Mesenchymal stem cell (in vitro differentiated cells and primary cell): Measurements from ENCODE around the gene RRH.
"Not testable (repeated sequence)": the region's sequence is repeated elsewhere in the genome, so short reads cannot be mapped to it uniquely, and the experiment has no call there.

Experiments
- DNase-seq: peaks from one replicate; pipeline ENCODE4 v3.0.0-alpha.2; 2013
- H2AFZ ChIP-seq: one replicate; pipeline ENCODE4 v1.6.1; 2013; ENCODE audit warnings: low read depth, mild to moderate bottlenecking, control low read depth, inconsistent platforms, low read length, moderate library complexity
- H2AK5ac ChIP-seq: 2 replicates; pipeline ENCODE4 v1.6.1; 2013; ENCODE audit warnings: low read length, moderate library complexity, mild to moderate bottlenecking, inconsistent platforms; ENCODE audit not compliant: severe bottlenecking
- H2BK120ac ChIP-seq: one replicate; pipeline ENCODE4 v1.6.1; 2013; ENCODE audit warnings: low read depth, mild to moderate bottlenecking, inconsistent platforms, low read length, moderate library complexity
- H2BK12ac ChIP-seq, 2 experiments: one replicate each; pipeline ENCODE4 v1.6.1; 2013; ENCODE audit warnings: inconsistent platforms in 2 of 2, low read length in 2 of 2, mild to moderate bottlenecking in 2 of 2, moderate library complexity in 2 of 2, control low read depth in 1 of 2
- H2BK15ac ChIP-seq: one replicate; pipeline ENCODE4 v1.6.1; 2013; ENCODE audit warnings: mild to moderate bottlenecking, low read depth, inconsistent platforms; ENCODE audit not compliant: poor library complexity, severe bottlenecking
- H2BK5ac ChIP-seq: 2 replicates; pipeline ENCODE4 v1.6.1; 2013; ENCODE audit warnings: low read depth, mild to moderate bottlenecking, low read length, control low read depth, inconsistent platforms; ENCODE audit not compliant: poor library complexity, severe bottlenecking
- H3K14ac ChIP-seq, 2 experiments: one replicate each; pipeline ENCODE4 v1.6.1; 2013; ENCODE audit warnings: inconsistent platforms in 2 of 2, low read length in 2 of 2, control low read depth in 1 of 2, mild to moderate bottlenecking in 1 of 2, moderate library complexity in 1 of 2
- H3K18ac ChIP-seq, 2 experiments: one replicate each; pipeline ENCODE4 v1.6.1; 2013; ENCODE audit warnings: inconsistent platforms in 2 of 2, low read length in 2 of 2, control low read depth in 1 of 2, low read depth in 1 of 2, mild to moderate bottlenecking in 1 of 2
- H3K23ac ChIP-seq, 2 experiments: one replicate each; pipeline ENCODE4 v1.6.1; 2013; ENCODE audit warnings: inconsistent platforms in 2 of 2, low read length in 2 of 2, mild to moderate bottlenecking in 2 of 2, moderate library complexity in 2 of 2, control low read depth in 1 of 2
- H3K27ac ChIP-seq: 2 replicates; pipeline ENCODE4 v1.5.1; 2013; ENCODE audit warnings: mild to moderate bottlenecking, moderate library complexity, low read length, control low read depth, inconsistent platforms; ENCODE audit not compliant: poor library complexity, severe bottlenecking
- H3K27me3 ChIP-seq, 2 experiments: 2 replicates each; pipeline versions ENCODE4 v1.6.1 to v1.7.0; 2013; ENCODE audit warnings: low read length in 2 of 2, mild to moderate bottlenecking in 2 of 2, moderate library complexity in 2 of 2, control low read depth in 1 of 2, inconsistent platforms in 1 of 2; ENCODE audit not compliant: control insufficient read depth in 1 of 2, insufficient read depth in 1 of 2
- H3K36me3 ChIP-seq, 2 experiments: 2 replicates each; pipeline versions ENCODE4 v1.6.1 to v1.7.0; 2013; ENCODE audit warnings: low read length in 2 of 2, control low read depth in 1 of 2, inconsistent platforms in 1 of 2, low read depth in 1 of 2, mild to moderate bottlenecking in 1 of 2; ENCODE audit not compliant: insufficient read depth in 2 of 2, control insufficient read depth in 1 of 2
- H3K4ac ChIP-seq, 2 experiments: one replicate each; pipeline ENCODE4 v1.6.1; 2013; ENCODE audit warnings: inconsistent platforms in 2 of 2, low read length in 2 of 2, mild to moderate bottlenecking in 2 of 2, moderate library complexity in 2 of 2, control low read depth in 1 of 2, low read depth in 1 of 2
- H3K4me1 ChIP-seq: 2 replicates; pipeline ENCODE4 v1.6.1; 2013; ENCODE audit warnings: low read depth, low read length, control low read depth; ENCODE audit not compliant: control insufficient read depth, insufficient read depth
- H3K4me2 ChIP-seq: 2 replicates; pipeline ENCODE4 v1.6.1; 2013; ENCODE audit warnings: low read length, mild to moderate bottlenecking, inconsistent platforms; ENCODE audit not compliant: poor library complexity, severe bottlenecking
- H3K4me3 ChIP-seq, 2 experiments: 2 replicates each; pipeline versions ENCODE4 v1.5.1 to v1.7.0; 2013; ENCODE audit warnings: low read length in 2 of 2, mild to moderate bottlenecking in 2 of 2, control low read depth in 1 of 2, low read depth in 1 of 2; ENCODE audit not compliant: insufficient read depth in 1 of 2
- H3K79me1 ChIP-seq: replicated peaks from 2 replicates; pipeline ENCODE4 v1.6.1; 2013; ENCODE audit warnings: mild to moderate bottlenecking, control low read depth, low read length, inconsistent platforms; ENCODE audit not compliant: poor library complexity, severe bottlenecking
- H3K9ac ChIP-seq: 2 replicates; pipeline ENCODE4 v1.7.0; 2013; ENCODE audit warnings: mild to moderate bottlenecking, low read length, moderate library complexity
- H3K9me3 ChIP-seq: 2 replicates; pipeline ENCODE4 v1.7.0; 2013; ENCODE audit warnings: mild to moderate bottlenecking, low read length; ENCODE audit not compliant: control insufficient read depth
- H4K8ac ChIP-seq: one replicate; pipeline ENCODE4 v1.6.1; 2013; ENCODE audit warnings: inconsistent platforms, mild to moderate bottlenecking, low read length, moderate library complexity
- H4K91ac ChIP-seq: one replicate; pipeline ENCODE4 v1.6.1; 2013; ENCODE audit warnings: mild to moderate bottlenecking, low read length, inconsistent platforms
- WGBS: methylation state at CpG from one replicate; pipeline ENCODE4 v1.1.7; 2013; ENCODE audit warnings: mixed read lengths; 5-methylcytosine and 5-hydroxymethylcytosine counted together

RRH gene

GRCh38 chr4:109873791-109874514 is 46.2 kb downstream of the RRH start:
- Histone ChIP-seq H4K91ac (no peak overlapping the region), H3K9ac (no peak overlapping the region), H3K4me3 (no peak overlapping the region), H3K14ac (no peak overlapping the region), H3K79me1 (no peaks in the 10 kb centered on the region), H4K8ac (no peak overlapping the region), H3K4me2 (no peak overlapping the region), H3K9me3 (no peaks in the 10 kb centered on the region), H3K18ac (no peak overlapping the region), H3K4me1 (no peaks in the 10 kb centered on the region), H3K4ac (no peak overlapping the region), H3K27ac (no peak overlapping the region), H2AK5ac (no peak overlapping the region), H3K36me3 (peaks cover 0 to 8% of the 10 kb centered on the region in 2 experiments), H2BK5ac (no peak overlapping the region), H2BK120ac (no peak overlapping the region), H3K23ac (no peak overlapping the region), H2AFZ (no peak overlapping the region), H2BK12ac (no peak overlapping the region), H2BK15ac (no peak overlapping the region), H3K27me3 (peaks cover 0 to under 1% of the 10 kb centered on the region in 2 experiments)
- no peak for DNase-seq
- 74% methylated on average over 8 of the region's 11 CpGs for WGBS

GRCh38 chr4:109875106-109875505 is 47.3 kb downstream of the RRH start:
- Histone ChIP-seq H3K9me3 (no peaks in the 10 kb centered on the region), H3K4me3 (no peak overlapping the region), H2AK5ac (no peak overlapping the region), H3K23ac (no peak overlapping the region), H3K27me3 (peaks cover 0 to 3% of the 10 kb centered on the region in 2 experiments), H3K4me1 (no peaks in the 10 kb centered on the region), H2BK5ac (no peak overlapping the region), H3K14ac (no peak overlapping the region), H3K4me2 (no peak overlapping the region), H3K4ac (no peak overlapping the region), H3K79me1 (no peaks in the 10 kb centered on the region), H3K36me3 (peaks cover 0 to 5% of the 10 kb centered on the region in 2 experiments), H2AFZ (no peak overlapping the region), H2BK120ac (no peak overlapping the region), H3K18ac (no peak overlapping the region), H3K9ac (no peak overlapping the region), H2BK15ac (no peak overlapping the region), H4K91ac (no peak overlapping the region), H2BK12ac (no peak overlapping the region), H4K8ac (no peak overlapping the region), H3K27ac (no peak overlapping the region)
- WGBS: 86% methylated on average over 1 of the region's 1 CpG
- DNase-seq: no peak

GRCh38 chr4:109875553-109875952 is 47.8 kb downstream of the RRH start:
- H3K4me2 ChIP-seq, DNase-seq, H3K27ac ChIP-seq, H3K4me1 ChIP-seq, H3K9ac ChIP-seq, H2BK12ac ChIP-seq, H4K91ac ChIP-seq, H2AFZ ChIP-seq, H3K23ac ChIP-seq, H3K18ac ChIP-seq, H3K14ac ChIP-seq, H3K9me3 ChIP-seq, H3K4ac ChIP-seq, H3K4me3 ChIP-seq, H3K27me3 ChIP-seq, H2BK120ac ChIP-seq, H3K36me3 ChIP-seq, H2BK5ac ChIP-seq, H2AK5ac ChIP-seq, H4K8ac ChIP-seq, H3K79me1 ChIP-seq, H2BK15ac ChIP-seq: not testable (repeated sequence)
- 100% methylated on average over 1 of the region's 2 CpGs for WGBS

- H2BK15ac ChIP-seq: no peak overlapping the region
- no peak overlapping the region for H4K8ac ChIP-seq
- H3K4ac ChIP-seq: no peak overlapping the region
- no peak overlapping the region for H3K23ac ChIP-seq
- H2BK12ac ChIP-seq: no peak overlapping the region
- no peak overlapping the region for H3K27ac ChIP-seq
- no peaks in the 10 kb centered on the region for H3K9me3 ChIP-seq
- H3K4me2 ChIP-seq: no peak overlapping the region
- no peak overlapping the region for H4K91ac ChIP-seq
- no peak for DNase-seq
- H3K9ac ChIP-seq: no peak overlapping the region
- H3K4me1 ChIP-seq: no peaks in the 10 kb centered on the region
- H2BK120ac ChIP-seq: no peak overlapping the region
- no peaks in the 10 kb centered on the region for H3K36me3 ChIP-seq
- no peak overlapping the region for H3K4me3 ChIP-seq
- H2AFZ ChIP-seq: no peak overlapping the region
- H2BK5ac ChIP-seq: no peak overlapping the region
- no peak overlapping the region for H3K14ac ChIP-seq
- no peaks in the 10 kb centered on the region for H3K79me1 ChIP-seq
- H3K27me3 ChIP-seq: peaks cover 0 to 3% of the 10 kb centered on the region in 2 experiments
- no peak overlapping the region for H3K18ac ChIP-seq
- no CpG with 5 or more reads among the region's 2 CpGs for whole genome bisulfite sequencing
- no peak overlapping the region for H2AK5ac ChIP-seq
Observed at GRCh38 chr4:109876634-109877265, 49.0 kb downstream of the RRH start.
